MV-4-11 (cell line): ENCODE measurements around the gene BCL11A.

Experiments
- DNase-seq: peaks from one replicate; lab custom pipeline; 2025; lab: John Stamatoyannopoulos, UW

BCL11A gene

GRCh38 chr2:60559880-60560279, 6.4 kb upstream of the BCL11A start:
- DNase-seq = no peak

- peak; percentile 33 for DNase-seq
Observed at GRCh38 chr2:60558536-60558935, 5.1 kb upstream of the BCL11A start.

DNA sequence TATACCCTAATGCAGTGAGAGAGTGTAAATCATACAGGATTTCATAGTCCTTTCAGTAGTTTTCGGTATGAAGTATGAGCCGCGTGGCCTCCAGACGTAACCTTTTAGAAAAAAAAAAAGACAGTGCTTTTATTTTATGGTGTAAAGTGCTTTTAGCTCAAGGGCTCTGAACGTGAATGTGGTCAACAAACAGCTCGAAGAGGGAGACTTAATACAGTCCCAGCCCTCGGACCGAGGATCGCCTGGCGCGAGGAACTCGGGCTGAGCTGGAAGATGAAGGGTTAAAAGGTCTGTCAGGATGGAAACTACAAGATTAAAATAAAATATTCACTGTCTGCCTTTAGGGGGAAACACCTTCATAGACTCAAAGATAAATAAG, 4.0 kb upstream of the BCL11A start:
- DNase-seq = no peak

GRCh38 chr2:60556576-60557485, 3.4 kb upstream of the BCL11A start:
- no peak for DNase-seq

DNA sequence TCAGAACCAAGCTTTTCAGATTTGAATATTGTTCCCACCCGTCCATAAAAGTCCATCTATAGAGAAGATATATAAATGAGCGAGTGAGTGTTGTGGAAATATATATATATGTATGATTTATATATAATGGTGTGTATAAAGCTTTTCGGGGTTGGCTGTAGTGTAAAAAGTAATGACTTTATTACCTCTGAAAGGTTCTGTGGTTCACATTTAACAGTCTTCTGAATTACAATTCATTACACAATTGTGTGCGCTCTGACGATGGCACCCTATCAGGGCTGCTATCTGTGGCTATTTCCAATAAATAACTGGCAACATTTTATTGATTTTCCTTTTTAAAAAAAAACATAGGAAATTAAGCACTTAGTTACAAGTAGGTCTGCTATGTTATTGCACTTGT, 2.7 kb upstream of the BCL11A start:
- no peak for DNase-seq

DNA sequence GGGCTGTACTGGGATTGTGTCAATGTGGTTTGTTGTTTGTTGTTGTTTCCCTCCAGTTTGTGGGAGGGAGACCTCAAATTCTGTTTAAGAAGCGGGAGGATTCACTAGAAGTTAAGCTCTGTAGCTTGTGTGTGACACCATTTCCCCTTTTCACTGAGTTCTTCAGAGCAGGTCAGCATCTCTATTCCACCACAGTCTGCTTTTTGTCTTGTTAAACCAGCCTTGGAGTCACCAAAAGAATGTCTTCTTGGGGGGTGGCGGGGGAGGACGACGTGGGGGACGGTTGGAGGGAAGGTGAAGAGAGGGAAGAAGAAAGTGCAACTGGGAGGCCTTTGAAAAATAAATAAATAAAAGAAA, 2.3 kb upstream of the BCL11A start:
- DNase-seq = peak; percentile 71

GRCh38 chr2:60555066-60555782, 1.8 kb upstream of the BCL11A start:
- DNase-seq = peak; percentile 81

GRCh38 chr2:60554646-60555065, 1.2 kb upstream of the BCL11A start:
- DNase-seq = no peak

- DNase-seq = no peak
Observed at GRCh38 chr2:60554074-60554645, 706 bp upstream of the BCL11A start.

DNA sequence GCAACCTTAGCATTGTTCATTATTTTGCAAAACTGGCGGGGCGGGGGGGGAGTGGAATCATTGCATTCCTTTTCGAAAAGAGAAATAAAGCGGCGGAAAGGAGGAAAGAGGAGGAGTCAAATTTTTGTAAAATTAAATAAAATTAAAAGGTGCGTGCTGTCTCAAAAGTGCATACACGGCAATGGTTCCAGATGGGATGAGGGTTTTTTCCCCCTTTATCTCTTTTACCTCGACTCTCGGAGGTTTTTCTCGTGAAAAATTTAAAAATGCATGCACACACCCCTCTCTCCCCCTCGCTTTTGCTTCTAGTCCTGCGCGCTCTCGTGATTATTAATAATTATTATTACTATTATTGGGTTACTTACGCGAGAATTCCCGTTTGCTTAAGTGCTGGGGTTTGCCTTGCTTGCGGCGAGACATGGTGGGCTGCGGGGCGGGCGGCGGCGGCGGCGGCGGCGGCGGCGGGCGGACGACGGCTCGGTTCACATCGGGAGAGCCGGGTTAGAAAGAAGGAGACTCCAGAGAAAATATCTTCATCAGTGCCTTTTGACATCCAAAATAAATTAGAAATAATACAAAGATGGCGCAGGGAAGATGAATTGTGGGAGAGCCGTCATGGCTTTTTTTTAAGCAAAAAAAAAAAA, 481 bp downstream of the BCL11A start:
- DNase-seq = no peak

- no peak for DNase-seq
Observed at GRCh38 chr2:60552078-60552850, 1.2 kb downstream of the BCL11A start.

DNA sequence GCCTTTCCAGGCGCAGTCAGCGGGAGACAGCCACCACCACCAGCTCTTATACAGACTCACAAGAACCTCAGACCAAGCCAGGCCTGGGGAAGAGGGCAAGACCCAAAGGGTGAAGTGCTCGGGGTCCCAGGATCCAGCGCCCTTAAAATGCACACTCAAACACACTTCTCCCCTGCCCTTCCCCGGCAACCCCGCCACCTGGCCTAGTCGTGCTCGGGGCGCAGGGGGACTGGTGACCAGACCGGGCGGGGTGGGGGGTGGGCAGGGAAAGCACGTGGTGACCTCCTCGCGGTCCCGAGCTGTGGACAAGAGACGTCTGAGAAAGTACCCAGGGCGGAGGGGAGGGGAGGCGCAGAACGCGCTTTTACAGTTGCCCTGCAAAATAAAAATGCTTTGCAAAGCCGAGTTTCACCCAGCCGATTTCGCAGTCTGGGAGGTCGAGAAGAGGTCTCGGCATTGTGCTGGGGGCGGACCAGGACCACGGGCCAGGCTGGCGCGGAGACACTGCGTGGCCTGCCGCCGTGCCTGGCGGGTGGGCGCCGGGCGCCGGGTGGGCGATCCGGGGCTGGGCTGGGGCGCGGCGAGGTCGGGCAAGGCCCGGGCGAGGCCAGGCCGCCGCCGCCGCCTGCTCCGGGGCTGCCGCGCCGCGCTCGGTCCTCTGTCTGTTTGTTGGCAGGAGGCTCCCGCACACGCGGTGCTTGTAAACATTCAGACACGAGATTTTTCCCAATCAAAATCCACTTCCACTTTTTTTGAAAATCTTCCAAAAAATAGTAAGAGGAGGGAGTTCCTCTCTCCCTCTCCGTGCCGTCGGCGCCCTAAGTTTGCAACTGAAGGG, 2.0 kb downstream of the BCL11A start:
- peak; percentile 29 for DNase-seq

GRCh38 chr2:60550984-60551239, 2.5 kb downstream of the BCL11A start:
- DNase-seq = no peak

- DNase-seq = peak; percentile 77
Observed at GRCh38 chr2:60550178-60550983, 3.1 kb downstream of the BCL11A start.

- DNase-seq = no peak
Observed at GRCh38 chr2:60549928-60550177, 3.6 kb downstream of the BCL11A start.

DNA sequence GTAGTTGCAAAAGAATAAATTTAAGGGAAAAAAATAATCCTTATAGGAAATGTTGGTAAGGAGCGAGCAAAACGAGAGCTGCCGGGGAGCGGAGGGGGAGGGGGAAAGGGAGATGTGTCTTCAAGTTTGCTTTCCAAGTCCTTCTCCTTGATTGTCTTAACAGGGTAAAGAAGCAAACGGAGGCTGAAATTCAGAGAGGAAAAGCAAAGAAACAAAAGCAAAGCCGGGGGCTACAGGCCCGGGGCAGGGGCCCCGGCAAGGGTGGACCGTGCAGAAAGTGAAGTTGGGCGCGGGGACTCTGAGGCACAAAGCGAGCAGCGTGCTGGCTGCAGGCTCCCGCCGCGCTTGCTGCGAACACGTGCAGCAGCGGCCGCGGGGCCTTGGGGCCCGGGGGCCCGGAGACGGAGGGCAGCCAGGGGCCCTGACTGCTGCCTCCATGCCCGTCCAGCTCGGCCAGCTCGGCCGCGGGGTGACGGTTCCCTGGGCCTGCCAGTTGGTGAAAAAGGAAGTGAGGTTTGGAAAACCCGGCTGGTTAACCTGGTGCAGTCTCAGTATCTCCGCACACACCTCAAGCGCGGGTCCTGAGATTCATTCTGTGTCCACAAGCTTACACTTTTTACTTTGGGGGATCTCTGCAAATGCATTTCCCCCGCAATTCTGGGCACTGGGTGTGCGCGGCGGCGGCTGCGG, 4.1 kb downstream of the BCL11A start:
- no peak for DNase-seq

DNA sequence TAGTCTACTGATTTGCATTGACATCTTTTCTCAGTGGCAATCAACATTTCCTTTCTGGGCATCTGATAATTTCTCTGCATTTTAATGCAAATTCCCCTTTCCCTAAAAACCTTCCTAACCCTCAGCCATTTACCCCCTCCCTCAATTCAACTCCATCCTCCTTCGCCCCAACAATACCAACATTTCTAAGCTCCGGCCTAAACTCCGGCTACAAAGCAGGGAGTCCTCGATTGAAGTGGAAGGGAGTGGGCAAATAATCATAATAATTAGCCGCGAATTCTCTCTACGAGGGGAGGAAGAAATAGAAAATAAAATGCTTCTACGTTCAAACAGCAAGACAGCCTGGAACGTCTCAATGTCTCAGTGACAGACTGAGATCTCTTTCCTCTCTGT, 4.6 kb downstream of the BCL11A start:
- no peak for DNase-seq

- DNase-seq = no peak
Observed at GRCh38 chr2:60548311-60548710, 5.1 kb downstream of the BCL11A start.

GRCh38 chr2:60547841-60548240, 5.6 kb downstream of the BCL11A start:
- no peak for DNase-seq
